ENCODE measurements around the gene FAM13A. TPM values are rescaled to one million over a fixed set of nuclear protein-coding genes. Genes with fewer than 3 reads are reported as not detected.

Gene FAM13A
- total and polyA plus RNA-seq, 7 donors = 3.8 to 76.0 (median 15.2) TPM

DNA sequence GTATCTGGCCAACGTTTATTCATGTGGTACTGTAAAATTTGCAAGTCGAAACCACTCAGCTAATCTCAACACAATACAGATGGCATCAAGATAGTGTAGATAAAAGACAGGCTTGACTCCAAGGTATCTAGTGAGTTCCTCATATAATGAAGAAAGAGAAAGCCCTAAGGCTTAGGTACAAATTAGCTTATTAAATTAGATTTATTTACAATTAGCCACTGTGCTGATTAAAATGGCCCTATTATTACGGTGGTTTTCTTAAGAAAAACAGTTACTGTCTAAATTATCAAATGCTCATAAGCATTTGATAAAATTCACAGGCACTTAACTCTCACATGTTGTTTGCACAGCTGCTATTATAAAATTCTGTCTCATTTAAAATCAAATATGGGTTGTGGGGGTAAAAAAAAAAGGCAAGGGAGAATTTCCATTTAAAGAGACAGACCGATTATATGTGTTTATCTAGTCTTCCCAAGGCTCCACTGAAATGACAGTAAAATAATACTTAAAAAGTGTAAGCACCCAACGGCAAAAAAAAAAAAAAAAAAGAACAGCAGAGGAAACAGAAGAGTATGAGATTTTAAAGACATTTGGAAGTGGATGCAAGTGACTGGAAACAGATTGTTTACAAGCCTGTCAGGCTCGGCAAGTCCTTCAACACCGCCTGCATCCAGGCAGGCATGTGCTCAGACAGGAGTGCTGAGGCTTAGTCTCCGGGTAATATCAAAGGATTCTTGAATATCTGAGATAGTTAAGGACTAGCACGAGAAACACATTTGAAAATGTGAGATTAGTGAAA is 55.1 kb downstream of the FAM13A start:
- TF ChIP-seq, protein P1, sequence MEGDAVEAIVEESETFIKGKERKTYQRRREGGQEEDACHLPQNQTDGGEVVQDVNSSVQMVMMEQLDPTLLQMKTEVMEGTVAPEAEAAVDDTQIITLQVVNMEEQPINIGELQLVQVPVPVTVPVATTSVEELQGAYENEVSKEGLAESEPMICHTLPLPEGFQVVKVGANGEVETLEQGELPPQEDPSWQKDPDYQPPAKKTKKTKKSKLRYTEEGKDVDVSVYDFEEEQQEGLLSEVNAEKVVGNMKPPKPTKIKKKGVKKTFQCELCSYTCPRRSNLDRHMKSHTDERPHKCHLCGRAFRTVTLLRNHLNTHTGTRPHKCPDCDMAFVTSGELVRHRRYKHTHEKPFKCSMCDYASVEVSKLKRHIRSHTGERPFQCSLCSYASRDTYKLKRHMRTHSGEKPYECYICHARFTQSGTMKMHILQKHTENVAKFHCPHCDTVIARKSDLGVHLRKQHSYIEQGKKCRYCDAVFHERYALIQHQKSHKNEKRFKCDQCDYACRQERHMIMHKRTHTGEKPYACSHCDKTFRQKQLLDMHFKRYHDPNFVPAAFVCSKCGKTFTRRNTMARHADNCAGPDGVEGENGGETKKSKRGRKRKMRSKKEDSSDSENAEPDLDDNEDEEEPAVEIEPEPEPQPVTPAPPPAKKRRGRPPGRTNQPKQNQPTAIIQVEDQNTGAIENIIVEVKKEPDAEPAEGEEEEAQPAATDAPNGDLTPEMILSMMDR (IDR thresholded peaks at IDR 0.05) = no peak
- H3K27me3 ChIP-seq (ENCODE audit: insufficient read depth in 3 of 3, low read length in 2 of 3) = no peaks in the 10 kb centered on the region

GRCh38 chr4:89000844-89001360 is 56.1 kb downstream of the FAM13A start:
- DNase-seq (no peak), ATAC-seq (peak; percentile 42 to 67 (median 57))
- no peak overlapping the region for H3K4me3 ChIP-seq
- no peaks in the 10 kb centered on the region for H3K4me1 ChIP-seq
- intact Hi-C loops (cut with DNase I) = no loop called here
- 62 to 79% (median 67%) methylated on average over 3 of the region's 3 CpGs for WGBS, 3 donors
- H3K9me3 ChIP-seq = peaks cover 3% of the 10 kb centered on the region
- no peaks in the 10 kb centered on the region for H3K36me3 ChIP-seq (ENCODE audit: insufficient read depth in 1 of 2, low read depth in 1 of 2)
- H3K27me3 ChIP-seq (ENCODE audit: insufficient read depth in 3 of 3, low read length in 2 of 3) = no peaks in the 10 kb centered on the region
- TF ChIP-seq, protein P1 (IDR thresholded peaks at IDR 0.05) = no peak
- no peak overlapping the region for H3K27ac ChIP-seq

More for the DNA sequence above, 55.1 kb downstream of the FAM13A start:
- no peaks in the 10 kb centered on the region for H3K4me1 ChIP-seq
- DNase-seq (no peak), ATAC-seq (no peak)
- no peaks in the 10 kb centered on the region for H3K36me3 ChIP-seq (ENCODE audit: insufficient read depth in 1 of 2, low read depth in 1 of 2)
- H3K27ac ChIP-seq = no peak overlapping the region
- 68 to 76% (median 72%) methylated on average over 9 of the region's 9 CpGs for WGBS, 3 donors
- no peak overlapping the region for H3K4me3 ChIP-seq
- intact Hi-C loops (cut with DNase I) = no loop called here
- peaks cover 3% of the 10 kb centered on the region for H3K9me3 ChIP-seq

DNA sequence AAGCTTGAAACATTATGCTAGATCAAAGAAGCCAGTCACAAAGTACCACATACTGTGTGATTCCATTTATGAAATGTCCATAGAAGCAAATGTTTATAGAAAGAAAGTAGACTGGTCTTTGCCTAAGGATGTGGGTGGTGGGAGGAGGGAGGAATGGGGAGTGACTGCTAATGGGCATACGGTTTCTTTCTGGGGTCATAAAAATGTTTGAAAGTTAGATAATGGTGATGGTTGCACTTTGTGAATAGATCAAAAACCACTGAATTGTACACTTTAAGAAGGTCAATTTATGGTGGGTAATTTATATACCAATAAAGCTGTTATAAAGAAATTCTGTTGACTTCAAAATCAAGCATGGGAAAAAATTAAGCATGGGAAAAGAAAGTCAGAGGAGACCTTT is 56.6 kb downstream of the FAM13A start:
- no peaks in the 10 kb centered on the region for H3K27me3 ChIP-seq (ENCODE audit: insufficient read depth in 3 of 3, low read length in 2 of 3)
- WGBS, 3 donors = 90 to 100% (median 92%) methylated on average over 1 of the region's 1 CpG
- no peak for ATAC-seq
- TF ChIP-seq, protein P1 (IDR thresholded peaks at IDR 0.05) = no peak
- DNase-seq = no peak
- no peak overlapping the region for H3K4me3 ChIP-seq
- H3K9me3 ChIP-seq = peaks cover 3% of the 10 kb centered on the region
- H3K27ac ChIP-seq = no peak overlapping the region
- intact Hi-C loops (cut with DNase I) = no loop called here
- no peaks in the 10 kb centered on the region for H3K36me3 ChIP-seq (ENCODE audit: insufficient read depth in 1 of 2, low read depth in 1 of 2)
- H3K4me1 ChIP-seq = no peaks in the 10 kb centered on the region

DNA sequence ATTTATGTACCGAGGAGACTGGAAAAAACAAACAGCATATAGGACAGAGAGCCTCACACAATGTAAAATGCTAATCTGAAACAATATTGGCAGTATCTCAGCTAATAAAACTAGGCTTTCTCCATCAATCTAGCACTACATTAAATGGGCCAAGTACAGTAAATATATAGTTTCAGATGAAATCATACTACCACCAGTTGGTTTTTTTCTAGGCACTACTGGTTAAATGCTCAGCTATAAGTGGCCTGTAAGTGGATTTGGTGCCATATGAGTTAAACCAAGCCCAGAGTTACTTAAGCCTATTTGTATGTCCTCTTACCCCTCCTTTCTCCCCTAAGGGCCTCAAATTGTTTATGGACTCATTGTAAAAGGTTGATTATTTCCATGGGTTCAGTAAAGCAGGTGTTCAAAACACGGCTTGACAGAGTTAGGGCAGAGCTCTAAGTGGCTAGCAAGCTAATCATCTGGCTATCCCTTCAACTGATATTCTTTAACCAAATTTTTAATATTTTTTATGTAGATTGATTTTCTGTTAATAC is 57.5 kb downstream of the FAM13A start:
- no peaks in the 10 kb centered on the region for H3K27me3 ChIP-seq (ENCODE audit: insufficient read depth in 3 of 3, low read length in 2 of 3)
- intact Hi-C loops (cut with DNase I) = loop anchor here in 1 of 2 donors (10.0 kb wide), 1 partner anchor 1845 kb away; no protein-coding TSS in a partner anchor
- H3K36me3 ChIP-seq (ENCODE audit: insufficient read depth in 1 of 2, low read depth in 1 of 2) = no peaks in the 10 kb centered on the region
- ATAC-seq (no peak), DNase-seq (no peak)
- TF ChIP-seq, protein P1 (IDR thresholded peaks at IDR 0.05) = no peak
- H3K27ac ChIP-seq = no peak overlapping the region
- H3K4me3 ChIP-seq = no peak overlapping the region
- peaks cover 3% of the 10 kb centered on the region for H3K9me3 ChIP-seq
- no peaks in the 10 kb centered on the region for H3K4me1 ChIP-seq
- 88 to 93% (median 93%) methylated on average over 2 of the region's 2 CpGs for WGBS, 3 donors
